Effector memory CD8-positive, alpha-beta T cell (primary cell): Measurements from ENCODE around the gene NEK4.

Experiments used
- ATAC-seq: fragments of 150-1000 bp; cut with Tn5 transposase; replicated peaks from 2 replicates; pipeline ENCODE4 v1.10.0; 2021; ENCODE audit warnings: mild to moderate bottlenecking, moderate library complexity
- DNase-seq, 3 experiments: peaks; one replicate each; pipeline ENCODE4 v3.0.0; 2021
- H3K27ac Mint-ChIP-seq, 2 donors: one replicate each; pipeline ENCODE4 v1.8.0; 2022; ENCODE audit warnings: mild to moderate bottlenecking in 2 of 2, mixed read lengths in 2 of 2, moderate library complexity in 2 of 2
- H3K27me3 Mint-ChIP-seq, 2 donors: one replicate each; pipeline ENCODE4 v1.8.0; 2022; ENCODE audit warnings: mixed read lengths in 2 of 2
- H3K36me3 Mint-ChIP-seq: one replicate; pipeline ENCODE4 v1.8.0; 2022; ENCODE audit warnings: mild to moderate bottlenecking, moderate library complexity, mixed read lengths; ENCODE audit not compliant: insufficient read depth
- H3K4me1 Mint-ChIP-seq, 2 donors: one replicate each; pipeline ENCODE4 v1.8.0; 2022; ENCODE audit warnings: low read depth in 2 of 2, mixed read lengths in 2 of 2
- H3K4me3 Mint-ChIP-seq, 2 donors: one replicate each; pipeline ENCODE4 v1.8.0; 2022; ENCODE audit warnings: mild to moderate bottlenecking in 2 of 2, mixed read lengths in 2 of 2, moderate library complexity in 2 of 2
- H3K9me3 Mint-ChIP-seq, 2 donors: one replicate each; pipeline ENCODE4 v1.8.0; 2022; ENCODE audit warnings: mixed read lengths in 2 of 2

NEK4 gene

DNA sequence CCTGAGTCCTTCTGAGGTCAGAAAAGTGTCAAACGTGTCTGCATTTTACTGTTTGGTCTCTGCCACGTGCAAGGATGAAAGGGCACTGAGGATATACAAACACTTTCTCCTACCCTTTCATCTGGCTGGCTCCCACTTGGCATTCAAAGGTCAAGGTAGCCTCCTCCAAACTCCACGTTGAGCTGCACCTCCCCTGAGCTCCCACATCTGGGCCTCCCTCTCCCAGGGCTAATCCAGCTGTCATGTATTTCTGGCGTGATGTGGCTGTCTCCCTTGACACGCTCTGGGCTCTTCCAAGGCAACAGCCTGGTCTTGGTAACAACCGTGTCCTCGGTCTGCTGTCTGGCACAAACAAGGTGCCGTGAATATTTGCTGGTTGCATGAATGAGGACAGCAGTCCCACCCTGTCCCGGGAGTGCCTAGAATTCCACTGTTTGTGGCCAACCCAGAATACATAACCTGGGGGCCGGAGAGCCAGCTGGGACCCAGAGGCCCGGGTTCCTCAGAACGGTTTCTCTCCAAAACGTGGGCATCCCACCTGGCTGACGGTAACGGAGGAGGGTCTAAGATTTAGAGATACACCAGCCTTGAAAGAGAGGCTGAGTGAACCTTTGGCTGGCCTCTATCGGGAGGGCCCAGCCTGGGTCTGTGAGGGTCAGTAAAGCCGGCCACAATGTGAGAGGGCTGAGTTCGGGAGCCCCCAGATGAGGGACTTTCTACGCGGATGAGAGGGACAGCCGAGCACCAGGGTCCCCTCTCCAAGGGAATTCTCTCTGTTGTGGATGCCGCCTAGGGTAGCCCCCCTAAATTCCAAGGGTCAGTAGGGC is 65.9 kb downstream of the NEK4 start:
- ATAC-seq (no peak), DNase-seq (no peak)
- H3K4me1 Mint-ChIP-seq, result peaks cover 20 to 22% of the 10 kb centered on the region in 2 donors
- no peaks in the 10 kb centered on the region for H3K27me3 Mint-ChIP-seq
- H3K9me3 Mint-ChIP-seq, result no peaks in the 10 kb centered on the region
- peaks cover 42% of the 10 kb centered on the region for H3K36me3 Mint-ChIP-seq
- H3K27ac Mint-ChIP-seq, result peak overlapping the region; percentile 96 to 97
- H3K4me3 Mint-ChIP-seq, result peak overlapping the region; percentile 93 to 95

DNA sequence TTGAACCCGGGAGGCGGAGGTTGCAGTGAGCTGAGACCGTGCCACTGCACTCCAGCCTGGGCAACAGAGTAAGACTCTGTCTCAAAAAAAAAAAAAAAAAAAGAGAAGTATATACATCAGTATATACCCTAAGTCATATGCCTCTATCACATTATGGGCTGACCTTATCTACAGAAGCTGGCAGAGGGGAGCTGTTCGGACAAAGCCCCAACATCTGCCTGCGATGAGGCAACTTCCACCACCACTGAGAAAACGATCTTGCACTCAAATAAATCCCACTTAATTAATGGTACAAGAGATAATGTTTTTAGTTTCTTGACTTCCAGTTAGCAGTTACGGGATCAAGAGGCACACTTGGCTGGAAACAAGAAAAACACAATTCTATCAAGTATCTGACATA is 67.4 kb downstream of the NEK4 start:
- H3K27ac Mint-ChIP-seq, result peak overlapping the region in 1 of 2 donors; percentile 96
- DNase-seq (no peak), ATAC-seq (no peak)
- H3K4me1 Mint-ChIP-seq, result peaks cover 20 to 22% of the 10 kb centered on the region in 2 donors
- peaks cover 30% of the 10 kb centered on the region for H3K36me3 Mint-ChIP-seq
- no peaks in the 10 kb centered on the region for H3K9me3 Mint-ChIP-seq
- H3K4me3 Mint-ChIP-seq, result no peak overlapping the region
- no peaks in the 10 kb centered on the region for H3K27me3 Mint-ChIP-seq

DNA sequence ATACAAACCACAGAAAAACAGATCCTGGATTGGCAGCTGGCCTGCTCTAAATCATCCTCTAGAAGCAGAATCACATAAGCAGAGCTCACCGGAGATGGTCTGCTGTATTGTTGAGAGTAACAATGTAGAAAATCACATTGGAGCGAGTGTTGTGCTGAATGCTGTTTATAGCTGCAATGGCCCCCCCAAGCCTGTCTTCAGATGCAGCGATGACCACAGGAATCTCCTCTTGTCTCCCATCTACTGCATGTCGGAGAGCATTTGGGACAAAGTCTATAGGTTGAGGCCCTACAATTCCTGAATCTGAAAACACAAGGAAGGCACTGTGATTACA is 73.1 kb downstream of the NEK4 start:
- H3K36me3 Mint-ChIP-seq, result peaks cover 46% of the 10 kb centered on the region
- DNase-seq (no peak), ATAC-seq (no peak)
- H3K27me3 Mint-ChIP-seq, result no peaks in the 10 kb centered on the region
- H3K4me3 Mint-ChIP-seq, result no peak overlapping the region
- no peak overlapping the region for H3K27ac Mint-ChIP-seq
- H3K4me1 Mint-ChIP-seq, result peaks cover 6 to 13% of the 10 kb centered on the region in 2 donors
- H3K9me3 Mint-ChIP-seq, result no peaks in the 10 kb centered on the region

DNA sequence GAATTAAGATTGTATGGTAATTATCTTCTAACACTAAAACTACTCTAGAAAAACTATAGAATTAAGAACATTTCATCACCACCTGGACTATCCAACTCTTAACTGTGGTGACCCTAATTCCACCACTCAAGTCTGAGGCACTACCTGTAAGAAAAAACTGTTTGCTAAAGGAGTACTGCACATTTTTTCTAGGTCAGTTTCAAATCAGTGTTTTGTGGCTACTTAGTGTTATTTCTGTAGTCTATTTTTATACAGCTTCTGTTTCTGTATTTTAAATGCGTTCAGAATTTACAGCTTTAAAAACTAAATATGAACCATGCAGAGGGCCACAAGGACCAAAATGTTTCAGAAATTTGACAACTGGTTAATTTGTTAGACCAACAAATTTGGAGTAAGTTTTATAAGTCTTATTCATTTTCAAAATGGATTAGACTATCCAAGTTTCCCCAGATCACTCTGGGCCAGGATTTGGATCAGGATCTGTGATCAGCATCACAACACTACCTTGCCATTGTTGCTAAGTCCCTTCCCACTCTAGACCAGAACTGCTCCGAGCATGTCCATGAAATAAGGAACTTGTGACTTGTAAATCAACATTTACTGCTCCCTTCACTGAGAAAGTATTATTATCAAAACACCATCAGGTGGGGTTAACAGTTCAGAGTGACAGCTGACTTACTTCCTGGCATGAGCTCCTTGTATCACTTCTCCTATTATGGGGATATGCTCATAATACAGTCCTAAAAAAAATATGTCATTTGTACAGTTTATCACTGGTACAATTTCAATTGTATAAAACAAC is 73.7 kb downstream of the NEK4 start:
- peaks cover 6 to 13% of the 10 kb centered on the region in 2 donors for H3K4me1 Mint-ChIP-seq
- H3K9me3 Mint-ChIP-seq, result no peaks in the 10 kb centered on the region
- H3K36me3 Mint-ChIP-seq, result peaks cover 52% of the 10 kb centered on the region
- H3K27ac Mint-ChIP-seq, result no peak overlapping the region
- ATAC-seq (peak; percentile 56), DNase-seq (no peak)
- no peaks in the 10 kb centered on the region for H3K27me3 Mint-ChIP-seq
- H3K4me3 Mint-ChIP-seq, result no peak overlapping the region

DNA sequence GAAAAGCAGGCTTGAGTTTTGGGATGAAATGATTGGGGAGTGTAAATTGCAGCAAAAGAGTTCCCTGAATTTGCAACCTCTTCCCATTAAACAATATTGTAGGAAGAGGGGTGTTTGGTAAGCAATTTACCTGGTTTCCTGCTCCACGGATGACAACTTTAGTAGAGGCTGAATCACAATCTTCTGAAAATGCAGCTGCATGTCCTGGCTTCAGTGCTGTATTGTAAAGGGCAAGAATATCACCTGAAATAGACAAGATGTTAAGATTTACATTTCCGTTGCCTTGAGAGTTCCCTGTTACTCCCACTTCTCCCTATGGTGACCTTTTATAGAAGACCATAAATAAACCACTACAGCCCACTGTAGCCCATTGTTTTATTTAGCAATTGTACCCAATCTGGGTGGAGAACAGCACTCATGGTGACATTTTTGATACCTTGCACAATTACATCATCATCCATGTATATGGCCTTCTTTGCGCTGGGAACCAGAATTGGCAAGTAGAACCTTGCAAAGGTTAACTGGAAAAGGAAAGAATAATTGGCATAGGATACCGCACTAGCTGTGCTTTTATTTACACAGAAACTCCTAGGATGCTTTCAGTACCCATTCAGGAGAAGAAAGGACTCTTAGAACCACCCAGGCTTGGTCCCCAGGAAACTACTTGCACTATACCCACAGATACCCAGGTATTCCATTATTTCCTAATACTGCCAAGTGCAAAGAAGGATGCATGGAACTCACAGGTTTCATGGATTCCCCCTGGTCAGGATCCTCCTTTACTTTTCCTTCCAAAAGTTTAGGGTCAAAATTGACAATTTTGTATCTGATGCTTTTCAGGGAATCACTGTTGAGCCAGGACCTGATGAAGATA is 74.7 kb downstream of the NEK4 start:
- peaks cover 6 to 13% of the 10 kb centered on the region in 2 donors for H3K4me1 Mint-ChIP-seq
- no peaks in the 10 kb centered on the region for H3K27me3 Mint-ChIP-seq
- H3K36me3 Mint-ChIP-seq, result peaks cover 62% of the 10 kb centered on the region
- no peak for ATAC-seq
- no peaks in the 10 kb centered on the region for H3K9me3 Mint-ChIP-seq
- H3K4me3 Mint-ChIP-seq, result no peak overlapping the region
- DNase-seq, result no peak
- H3K27ac Mint-ChIP-seq, result no peak overlapping the region

DNA sequence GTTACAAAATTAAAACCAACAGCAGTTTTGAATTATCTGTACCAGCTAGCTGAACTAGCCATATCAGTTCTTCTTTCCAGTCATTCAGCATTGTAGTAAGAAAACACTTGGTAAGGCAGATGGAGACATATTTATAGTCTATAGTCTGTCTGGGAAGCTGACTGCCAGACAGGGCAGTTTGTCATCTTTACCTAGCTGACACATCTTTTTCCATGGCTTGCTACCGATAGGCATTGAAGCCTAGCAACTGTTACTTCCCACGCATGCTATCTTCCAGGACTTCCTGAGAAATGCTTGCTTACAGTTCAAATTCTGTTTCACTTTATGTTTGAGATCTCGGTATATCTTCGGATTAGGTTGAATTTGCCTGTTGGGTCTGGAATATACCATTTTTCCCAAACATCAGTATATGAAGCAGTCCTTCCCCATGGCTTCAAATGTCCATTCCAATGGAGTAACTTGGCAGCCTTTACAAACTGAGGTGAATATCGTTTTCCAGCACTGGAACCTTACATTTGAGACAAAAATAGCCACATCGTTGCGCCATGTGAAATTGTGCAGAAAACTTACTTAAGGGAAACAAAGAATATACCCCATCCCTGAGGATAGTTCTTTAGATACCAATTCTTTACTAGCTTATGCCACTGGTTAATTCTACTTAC is 76.1 kb downstream of the NEK4 start:
- Mint-ChIP-seq H3K27me3 (no peaks in the 10 kb centered on the region), H3K9me3 (no peaks in the 10 kb centered on the region), H3K36me3 (peaks cover 76% of the 10 kb centered on the region), H3K4me3 (no peak overlapping the region), H3K27ac (no peak overlapping the region), H3K4me1 (peaks cover 6 to 13% of the 10 kb centered on the region in 2 donors)
- DNase-seq (no peak), ATAC-seq (no peak)

DNA sequence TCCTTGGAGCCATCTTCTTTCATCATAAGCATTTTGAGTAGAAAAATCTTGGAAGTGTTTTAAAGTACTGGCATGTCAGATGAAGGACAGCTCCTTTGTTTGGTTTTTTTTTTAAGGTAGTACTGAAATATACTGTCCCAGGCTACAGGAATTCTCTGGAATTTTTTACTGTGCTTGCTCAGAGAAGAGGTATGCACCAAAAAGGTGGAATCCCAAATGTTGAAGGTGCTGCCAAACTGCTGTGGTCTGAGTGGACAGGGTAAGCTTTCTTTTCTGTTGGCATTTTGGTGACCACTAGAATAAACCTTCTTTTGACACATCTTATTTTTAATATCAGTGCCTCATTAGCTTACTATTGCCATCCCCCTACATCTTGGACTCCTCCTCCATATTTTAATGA is 77.7 kb downstream of the NEK4 start:
- H3K9me3 Mint-ChIP-seq, result no peaks in the 10 kb centered on the region
- peaks cover 87% of the 10 kb centered on the region for H3K36me3 Mint-ChIP-seq
- ATAC-seq (no peak), DNase-seq (no peak)
- peak overlapping the region in 1 of 2 donors; percentile 70 for H3K27ac Mint-ChIP-seq
- H3K4me3 Mint-ChIP-seq, result no peak overlapping the region
- no peaks in the 10 kb centered on the region for H3K27me3 Mint-ChIP-seq
- peaks cover 6 to 13% of the 10 kb centered on the region in 2 donors for H3K4me1 Mint-ChIP-seq

DNA sequence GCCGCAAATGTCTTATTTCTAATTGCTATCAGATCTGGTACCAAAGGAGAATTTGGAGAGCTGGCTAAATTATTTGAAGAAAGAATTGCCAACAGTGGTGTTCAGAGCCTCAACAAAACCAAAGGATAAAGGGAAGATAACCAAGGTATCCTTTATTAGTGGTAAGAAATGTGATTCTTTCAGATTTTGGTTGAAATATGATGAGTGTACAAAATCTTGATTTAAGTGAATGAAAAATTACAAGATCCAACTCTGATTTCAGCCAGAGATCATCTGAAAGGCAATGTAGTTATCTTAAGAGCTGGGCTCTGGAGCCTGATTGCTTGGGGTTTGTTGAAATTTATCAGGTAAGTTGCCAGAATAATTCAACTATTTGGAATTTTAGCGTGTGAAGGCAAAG is 80.2 kb downstream of the NEK4 start:
- H3K4me1 Mint-ChIP-seq, result peaks cover 11 to 20% of the 10 kb centered on the region in 2 donors
- no peaks in the 10 kb centered on the region for H3K27me3 Mint-ChIP-seq
- ATAC-seq (no peak), DNase-seq (no peak)
- peaks cover 91% of the 10 kb centered on the region for H3K36me3 Mint-ChIP-seq
- H3K4me3 Mint-ChIP-seq, result no peak overlapping the region
- peak overlapping the region in 1 of 2 donors; percentile 44 for H3K27ac Mint-ChIP-seq
- H3K9me3 Mint-ChIP-seq, result no peaks in the 10 kb centered on the region

DNA sequence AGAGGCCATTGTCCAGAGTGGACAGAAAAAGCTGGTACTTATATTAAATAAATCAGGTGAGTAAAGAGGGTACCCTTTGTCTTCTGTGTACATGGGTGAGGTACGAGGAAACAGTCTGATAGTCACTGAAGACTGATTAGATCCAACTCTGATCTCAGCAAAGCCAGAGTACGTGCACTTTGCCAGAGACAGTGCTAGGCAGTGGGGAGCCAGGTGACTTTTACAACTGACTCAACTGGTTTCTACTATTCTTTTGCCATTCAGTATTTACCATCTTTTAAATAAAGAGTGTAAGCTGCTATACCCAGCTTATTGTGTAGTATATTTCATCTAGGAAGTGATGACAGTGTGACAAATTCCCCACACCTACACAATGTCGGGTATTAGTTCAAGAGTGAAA is 81.6 kb downstream of the NEK4 start:
- Mint-ChIP-seq H3K36me3 (peaks cover 82% of the 10 kb centered on the region), H3K27me3 (no peaks in the 10 kb centered on the region), H3K27ac (peak overlapping the region; percentile 44 to 49), H3K9me3 (no peaks in the 10 kb centered on the region), H3K4me1 (peaks cover 17 to 30% of the 10 kb centered on the region in 2 donors), H3K4me3 (no peak overlapping the region)
- DNase-seq, result no peak
- no peak for ATAC-seq

DNA sequence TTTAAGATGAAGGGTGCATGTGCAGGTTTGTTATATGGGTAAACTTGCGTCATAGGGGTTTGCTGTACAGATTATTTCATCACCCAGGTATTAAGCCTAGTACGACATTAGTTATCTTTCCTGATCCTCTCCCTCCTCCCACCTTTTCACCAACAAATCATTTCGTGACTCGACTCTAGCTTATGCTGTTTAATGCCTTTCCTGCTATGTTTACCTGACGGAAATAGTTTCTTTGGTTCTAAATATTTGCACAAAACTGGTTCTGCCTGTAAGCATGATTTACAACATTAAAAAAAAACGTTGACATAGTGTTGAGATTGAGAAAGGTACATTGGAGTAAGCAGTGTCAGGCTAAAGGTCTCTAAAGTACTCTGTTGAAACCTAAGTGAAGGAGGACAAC is 82.5 kb downstream of the NEK4 start:
- Mint-ChIP-seq H3K27ac (no peak overlapping the region), H3K36me3 (peaks cover 73% of the 10 kb centered on the region), H3K27me3 (no peaks in the 10 kb centered on the region)

DNA sequence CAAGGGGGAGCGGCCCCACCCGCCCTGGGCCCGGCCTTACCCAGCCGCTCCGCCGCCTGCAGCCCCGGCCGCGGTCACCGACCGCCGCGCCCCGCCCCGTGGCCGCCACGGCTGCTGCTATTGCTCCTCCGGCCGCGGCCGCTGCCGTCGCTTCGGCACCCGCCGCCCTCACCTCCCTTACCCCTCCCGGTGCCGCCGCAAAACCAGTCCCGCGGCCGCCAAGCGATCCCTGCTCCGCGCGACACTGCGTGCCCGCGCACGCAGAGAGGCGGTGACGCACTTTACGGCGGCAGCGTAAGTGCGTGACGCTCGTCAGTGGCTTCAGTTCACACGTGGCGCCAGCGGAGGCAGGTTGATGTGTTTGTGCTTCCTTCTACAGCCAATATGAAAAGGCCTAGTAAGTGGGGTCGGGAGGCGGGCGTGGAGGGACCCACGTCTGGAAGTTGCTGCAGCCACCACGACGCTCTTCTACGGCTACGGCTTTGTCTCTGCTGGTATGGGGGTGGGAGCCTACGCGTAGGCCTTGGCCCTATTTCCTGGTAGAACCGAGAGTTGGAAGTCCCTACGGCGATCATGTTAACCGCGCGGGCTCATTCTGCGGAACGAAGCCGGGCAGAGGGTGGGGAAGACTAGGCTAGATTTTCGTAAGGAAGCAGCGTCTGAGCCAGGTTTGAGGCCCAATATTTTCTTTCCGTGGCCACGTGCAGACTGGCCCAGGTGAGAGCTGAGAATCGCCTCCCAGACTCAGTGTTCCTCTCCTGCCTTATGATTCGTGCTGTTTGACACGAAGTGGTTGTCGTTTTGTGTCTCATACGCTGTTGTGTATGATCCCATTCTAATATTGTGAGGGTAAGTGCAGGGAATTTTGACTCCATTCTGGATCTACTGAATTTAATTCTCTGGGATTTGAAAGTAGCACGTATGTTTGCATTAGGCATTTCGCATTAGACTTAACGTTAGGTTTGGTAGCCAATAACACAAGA is 84.7 kb downstream of the NEK4 start, which contains the start of the genes GNL3 and PBRM1:
Gene GNL3, plus strand, starts transcription at position 324 of the 983 bp plus-strand sequence. Its CDS starts 61 bp downstream, at position 385.
Gene PBRM1, minus strand, starts transcription at position 205 of the 983 bp plus-strand sequence.
- ATAC-seq (peak; percentile 82), DNase-seq (peak; percentile 87 to 90 (median 87))
- Mint-ChIP-seq H3K36me3 (peaks cover 54% of the 10 kb centered on the region), H3K4me3 (peak within 1 kb of the TSS; percentile 95 to 96), H3K27me3 (no peaks in the 10 kb centered on the region), H3K27ac (peak within 1 kb of the TSS; percentile 98 to 99), H3K4me1 (peaks cover 19 to 34% of the 10 kb centered on the region in 2 donors), H3K9me3 (no peaks in the 10 kb centered on the region)

More for the DNA sequence above, 82.5 kb downstream of the NEK4 start:
- Mint-ChIP-seq H3K4me3 (no peak overlapping the region), H3K4me1 (peaks cover 17 to 24% of the 10 kb centered on the region in 2 donors), H3K9me3 (no peaks in the 10 kb centered on the region)
- DNase-seq (no peak), ATAC-seq (no peak)

DNA sequence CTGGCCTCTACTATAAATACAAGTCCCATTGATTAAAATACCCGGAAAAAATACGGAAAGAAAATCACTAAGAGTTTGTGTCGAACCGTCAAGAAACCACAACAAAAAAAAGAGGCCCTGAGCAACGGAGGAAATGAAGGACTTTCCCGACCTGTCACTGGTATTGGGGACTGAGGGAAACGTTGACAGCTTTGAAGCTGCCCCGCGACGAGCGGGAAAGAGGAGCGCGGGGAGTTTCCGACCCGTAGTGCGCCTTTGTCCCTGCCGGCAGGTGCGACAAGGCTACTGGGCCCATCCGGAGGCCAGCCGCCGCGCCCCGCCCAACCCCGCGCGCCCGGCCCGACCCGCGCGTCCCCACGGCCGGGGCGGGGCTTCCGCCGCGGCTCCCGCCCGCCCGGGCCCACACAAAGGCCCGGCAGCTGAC is 85.4 kb downstream of the NEK4 start:
- peak overlapping the region; percentile 98 to 99 for H3K27ac Mint-ChIP-seq
- H3K9me3 Mint-ChIP-seq, result no peaks in the 10 kb centered on the region
- peak overlapping the region; percentile 95 to 96 for H3K4me3 Mint-ChIP-seq
- H3K4me1 Mint-ChIP-seq, result peaks cover 19 to 35% of the 10 kb centered on the region in 2 donors
- H3K36me3 Mint-ChIP-seq, result peaks cover 47% of the 10 kb centered on the region
- ATAC-seq, result peak; percentile 75
- H3K27me3 Mint-ChIP-seq, result no peaks in the 10 kb centered on the region
- peak; percentile 65 to 71 (median 69) for DNase-seq
